Liver (tissue), 9 donors: ENCODE data around the gene ITPK1. TPM values are rescaled to one million over a fixed set of nuclear protein-coding genes. Genes with fewer than 3 reads are reported as not detected.

ENCODE experiments used
- DNase-seq: peaks from one replicate; pipeline ENCODE4 v3.0.0-alpha.2; 2017; ENCODE audit warnings: low spot score
- H3K27ac ChIP-seq, 2 donors: one replicate each; pipeline ENCODE4 v1.7.0; 2013; ENCODE audit warnings: inconsistent platforms in 2 of 2, low read length in 2 of 2, control low read depth in 1 of 2, low read depth in 1 of 2, mild to moderate bottlenecking in 1 of 2
- H3K27me3 ChIP-seq, 4 donors: one replicate each; pipeline versions ENCODE4 v1.6.1 to v1.7.0; 2013; ENCODE audit warnings: low read length in 3 of 4, inconsistent platforms in 1 of 4, mild to moderate bottlenecking in 1 of 4, moderate library complexity in 1 of 4; ENCODE audit not compliant: control insufficient read depth in 4 of 4, insufficient read depth in 4 of 4
- H3K36me3 ChIP-seq, 4 donors: one replicate each; pipeline versions ENCODE4 v1.6.1 to v1.7.0; 2013; ENCODE audit warnings: low read length in 3 of 4, mild to moderate bottlenecking in 3 of 4, low read depth in 1 of 4, moderate library complexity in 1 of 4; ENCODE audit not compliant: control insufficient read depth in 4 of 4, insufficient read depth in 3 of 4
- H3K4me1 ChIP-seq, 4 donors: one replicate each; pipeline versions ENCODE4 v1.6.1 to v1.7.0; 2013; ENCODE audit warnings: low read length in 3 of 4, mild to moderate bottlenecking in 3 of 4, moderate library complexity in 1 of 4; ENCODE audit not compliant: control insufficient read depth in 4 of 4, insufficient read depth in 4 of 4
- H3K4me3 ChIP-seq, 3 donors: one replicate each; pipeline versions ENCODE4 v1.6.1 to v1.7.0; 2013; ENCODE audit warnings: low read length in 3 of 3, control low read depth in 1 of 3, low read depth in 1 of 3, mild to moderate bottlenecking in 1 of 3
- H3K9ac ChIP-seq, 2 donors: one replicate each; pipeline ENCODE4 v1.7.0; 2013; ENCODE audit warnings: low read length in 2 of 2, mild to moderate bottlenecking in 2 of 2, moderate library complexity in 2 of 2, control low read depth in 1 of 2, low read depth in 1 of 2
- H3K9me3 ChIP-seq, 4 donors: one replicate each; pipeline versions ENCODE4 v1.6.1 to v1.7.0; 2013; ENCODE audit warnings: low read length in 3 of 4; ENCODE audit not compliant: control insufficient read depth in 4 of 4
- ATF3 ChIP-seq: IDR thresholded peaks from 2 replicates; pipeline ENCODE4 v1.6.1; 2016; ENCODE audit warnings: antibody characterized with exemption
- GABPA ChIP-seq, 2 donors: IDR thresholded peaks in 1 of 2; conservative IDR thresholded peaks in 1 of 2; 2 replicates each; pipeline ENCODE4 v1.6.1; 2016; ENCODE audit warnings: antibody characterized with exemption in 2 of 2, mild to moderate bottlenecking in 1 of 2, moderate library complexity in 1 of 2
- HNF4A ChIP-seq, 2 donors: conservative IDR thresholded peaks; 2 replicates each; pipeline ENCODE4 v1.6.1; 2016; ENCODE audit warnings: antibody characterized with exemption in 2 of 2, mild to moderate bottlenecking in 2 of 2
- JUND ChIP-seq, 2 donors: IDR thresholded peaks; 2 replicates each; pipeline ENCODE4 v1.6.1; 2016; ENCODE audit warnings: antibody characterized with exemption in 2 of 2
- MAX ChIP-seq: IDR thresholded peaks from 2 replicates; pipeline ENCODE4 v1.6.1; 2016; ENCODE audit warnings: antibody characterized with exemption
- REST ChIP-seq: IDR thresholded peaks from 2 replicates; pipeline ENCODE4 v1.6.1; 2016; ENCODE audit warnings: antibody characterized with exemption, mild to moderate bottlenecking
- WGBS: extraction: QIAGEN DNeasy Blood & Tissue Kit; methylation state at CpG from one replicate; pipeline ENCODE4 v1.1.7; 2013; 5-methylcytosine and 5-hydroxymethylcytosine counted together
- polyA plus RNA-seq, 2 donors: library from polyadenylated mRNA; stranded (reverse) in 1 of 2; unstranded in 1 of 2; fragments of 200-250 nt in 1 of 2; fragments of >200 nt in 1 of 2; fragmentation: Nextera tagmentation in 1 of 2; extraction: Ambion mirVana in 1 of 2; gene quantifications; one replicate each; pipeline versions ENCODE4 v1.2.1 to v1.2.3, GENCODE V29; 2013 to 2015
- total RNA-seq, 2 donors: library from RNA; depleted of rRNA; stranded (reverse); fragments of >200 nt; gene quantifications; one replicate each; pipeline ENCODE4 v1.2.3, GENCODE V29; 2014
- donor health status: healthy.
- donor health status: healthy.
- donor health status: healthy.
- donor health status: healthy.
- donor health status: healthy.

Gene ITPK1
- total and polyA plus RNA-seq, 4 donors: 9.0 to 41.2 (median 20.4) TPM

GRCh38 chr14:92976268-92976667 is 139.5 kb downstream of the ITPK1 start:
- peaks cover 0 to 5% (median 2%) of the 10 kb centered on the region in 4 donors for H3K9me3 ChIP-seq
- TF ChIP-seq GABPA (IDR thresholded peaks at IDR 0.05 in 1 of 2, conservative IDR thresholded peaks at IDR 0.05 in 1 of 2) (no peak), MAX (no peak), JUND (IDR thresholded peaks at IDR 0.05) (no peak)

GRCh38 chr14:92974541-92975345 is 141.0 kb downstream of the ITPK1 start:
- H3K4me1 ChIP-seq: peaks cover 14 to 30% (median 22%) of the 10 kb centered on the region in 4 donors
- peaks cover 0 to 2% (median under 1%) of the 10 kb centered on the region in 4 donors for H3K36me3 ChIP-seq
- DNase-seq: no peak
- 97% methylated on average over 17 of the region's 17 CpGs for WGBS
- TF ChIP-seq ATF3 (no peak), HNF4A (conservative IDR thresholded peaks at IDR 0.05) (no peak)
- no peak overlapping the region for H3K9ac ChIP-seq
- H3K27ac ChIP-seq: peak overlapping the region; percentile 60 to 72
- no peaks in the 10 kb centered on the region for H3K27me3 ChIP-seq
- H3K4me3 ChIP-seq: no peak overlapping the region
- H3K9me3 ChIP-seq: peaks cover 0 to 5% (median 2%) of the 10 kb centered on the region in 4 donors

More at GRCh38 chr14:92976268-92976667, 139.5 kb downstream of the ITPK1 start:
- Histone ChIP-seq H3K27ac (no peak overlapping the region), H3K36me3 (peaks cover 0 to 2% (median under 1%) of the 10 kb centered on the region in 4 donors), H3K4me3 (no peak overlapping the region), H3K27me3 (no peaks in the 10 kb centered on the region), H3K4me1 (peaks cover 11 to 23% (median 19%) of the 10 kb centered on the region in 4 donors), H3K9ac (no peak overlapping the region)
- 97% methylated on average over 2 of the region's 2 CpGs for WGBS
- DNase-seq: no peak

GRCh38 chr14:92973798-92974372 is 141.8 kb downstream of the ITPK1 start:
- H3K36me3 ChIP-seq: peaks cover 0 to 2% (median under 1%) of the 10 kb centered on the region in 4 donors

More at GRCh38 chr14:92973798-92974372, 141.8 kb downstream of the ITPK1 start:
- Histone ChIP-seq H3K9me3 (peaks cover 0 to 5% (median 2%) of the 10 kb centered on the region in 4 donors), H3K4me3 (no peak overlapping the region), H3K4me1 (peaks cover 16 to 33% (median 23%) of the 10 kb centered on the region in 4 donors), H3K9ac (no peak overlapping the region), H3K27me3 (no peaks in the 10 kb centered on the region), H3K27ac (peak overlapping the region; percentile 60 to 72)
- DNase-seq: no peak
- no peak for TF ChIP-seq REST
- peak in 1 of 2 donors; percentile 17 for TF ChIP-seq HNF4A (conservative IDR thresholded peaks at IDR 0.05)
- peak in 1 of 2 donors; percentile 61 for TF ChIP-seq JUND (IDR thresholded peaks at IDR 0.05)
- WGBS: 55% methylated on average over 9 of the region's 9 CpGs
